Measurements from ENCODE around the gene ARHGEF38.

Gene ARHGEF38

GRCh38 chr4:105558277-105558676 lies 5.9 kb downstream of the ARHGEF38 start:
- DNase-seq (ENCODE audit: low read depth) = no peak

- DNase-seq (ENCODE audit: low read depth) = no peak
These were observed 8.0 kb downstream of the ARHGEF38 start for GRCh38 chr4:105560421-105560848.

DNA sequence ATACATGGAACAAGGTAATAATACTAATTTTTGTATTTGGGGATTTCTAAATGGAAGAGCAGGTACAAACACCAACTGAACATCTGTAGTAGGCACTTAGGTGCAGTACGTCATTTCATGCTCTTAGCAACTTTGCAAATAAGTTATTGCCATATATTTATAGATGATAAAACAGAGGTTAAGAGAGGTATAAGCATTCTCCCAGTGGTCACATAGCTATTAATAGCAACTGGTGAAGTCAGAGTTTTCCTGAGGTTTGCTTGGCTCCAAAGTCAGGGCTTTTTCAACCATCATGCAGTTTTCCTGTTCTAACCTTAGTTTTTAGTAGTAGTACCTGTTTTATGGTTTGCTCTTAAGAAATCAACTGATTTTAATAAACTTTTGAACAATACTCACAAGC lies 10.9 kb downstream of the ARHGEF38 start:
- DNase-seq (ENCODE audit: low read depth) = no peak

DNA sequence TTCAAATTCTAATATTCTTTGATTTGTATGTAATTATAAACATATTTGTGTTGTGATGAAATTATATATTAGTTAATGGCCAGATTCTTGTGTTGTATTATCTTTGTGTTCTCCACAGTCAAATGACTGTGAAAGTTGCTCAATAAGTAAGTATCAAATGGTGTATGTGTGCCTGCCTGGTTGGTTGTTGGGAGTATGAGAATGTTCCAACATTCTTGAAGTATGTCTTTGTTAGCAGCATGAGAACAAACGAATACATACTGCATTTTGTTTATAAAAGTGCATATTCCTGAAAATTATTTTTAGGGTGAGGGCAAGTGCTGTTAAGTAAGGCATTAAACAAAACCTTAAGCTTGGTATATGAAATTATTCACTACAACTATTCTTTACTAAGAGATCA lies 16.2 kb downstream of the ARHGEF38 start:
- no peak for DNase-seq (ENCODE audit: low read depth)

GRCh38 chr4:105569057-105569865 lies 16.8 kb downstream of the ARHGEF38 start:
- DNase-seq (ENCODE audit: low read depth) = no peak

DNA sequence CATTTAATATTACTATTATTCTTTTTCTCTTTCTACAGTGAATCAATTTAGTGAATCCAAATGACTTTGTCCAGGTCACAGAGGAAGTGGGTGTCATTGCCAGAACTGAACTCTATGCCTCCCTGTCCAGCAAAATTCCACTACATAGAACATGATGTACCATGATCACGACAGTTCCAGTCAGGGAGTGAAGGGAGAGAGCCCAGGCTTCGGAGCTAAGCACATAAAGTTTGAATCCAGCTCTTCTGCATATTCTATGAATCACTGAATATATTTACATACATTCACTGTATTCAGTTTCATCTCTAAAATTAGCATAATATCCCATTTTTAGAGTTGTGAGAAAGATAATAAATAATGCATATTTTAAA lies 17.4 kb downstream of the ARHGEF38 start:
- DNase-seq (ENCODE audit: low read depth) = no peak

GRCh38 chr4:105572296-105572695 lies 19.9 kb downstream of the ARHGEF38 start:
- no peak for DNase-seq (ENCODE audit: low read depth)

DNA sequence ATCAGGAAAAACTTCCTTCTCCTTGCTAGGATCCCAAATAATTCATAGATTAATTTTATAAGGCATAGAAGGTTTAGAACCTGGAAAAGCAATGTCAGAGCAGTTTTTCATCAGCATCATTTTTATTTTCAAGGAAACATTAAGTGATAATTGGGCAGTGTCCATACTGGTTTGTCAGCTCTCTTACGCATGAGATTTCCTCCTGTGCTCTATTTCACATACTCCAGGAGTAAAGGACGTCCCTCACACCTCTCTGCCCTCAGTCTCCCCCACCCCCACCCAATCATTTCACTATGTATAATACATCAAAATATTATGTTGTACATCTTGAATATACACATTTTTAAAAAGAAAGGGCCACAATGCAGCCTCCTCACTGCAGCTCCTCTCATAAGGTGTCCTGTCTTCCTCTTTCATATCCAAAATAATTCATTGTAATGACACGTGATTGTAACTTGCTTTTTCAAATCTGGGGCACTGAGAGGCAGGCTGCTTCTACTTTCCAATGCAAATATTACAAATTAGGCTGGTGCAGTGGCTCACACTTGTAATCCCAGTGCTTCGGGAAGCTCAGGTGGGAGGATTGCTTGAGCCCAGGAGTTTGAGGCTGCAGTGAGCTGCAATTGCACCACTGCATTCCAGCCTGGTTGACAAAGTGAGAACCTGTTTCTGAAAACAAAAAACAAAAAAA lies 34.4 kb downstream of the ARHGEF38 start:
- no peak for DNase-seq (ENCODE audit: low read depth)

DNA sequence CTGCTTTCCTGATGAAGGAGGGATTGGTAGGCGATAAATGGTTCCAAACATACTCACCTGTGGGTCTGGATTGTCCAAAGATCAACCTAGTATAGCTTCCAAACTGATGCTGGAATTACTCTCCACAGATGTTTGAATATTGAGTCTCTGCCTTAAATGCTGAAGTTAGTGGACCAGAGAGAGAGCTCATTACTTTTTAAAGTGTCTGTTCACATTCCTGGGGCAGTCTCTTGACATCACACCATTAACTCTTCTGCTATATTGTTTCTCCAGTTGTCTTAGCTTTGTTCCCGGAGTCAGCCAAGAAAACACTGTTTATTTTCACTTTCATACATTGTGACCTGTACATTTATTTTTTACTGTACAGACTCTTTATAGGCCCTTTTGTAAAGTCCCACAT lies 35.4 kb downstream of the ARHGEF38 start:
- no peak for DNase-seq (ENCODE audit: low read depth)

GRCh38 chr4:105588252-105588651 lies 35.8 kb downstream of the ARHGEF38 start:
- DNase-seq (ENCODE audit: low read depth) = no peak

- DNase-seq (ENCODE audit: low read depth) = no peak
These were observed 39.2 kb downstream of the ARHGEF38 start for GRCh38 chr4:105591573-105591972.

GRCh38 chr4:105594099-105595010 lies 41.9 kb downstream of the ARHGEF38 start:
- no peak for DNase-seq (ENCODE audit: low read depth)

GRCh38 chr4:105596684-105597083 lies 44.3 kb downstream of the ARHGEF38 start:
- DNase-seq (ENCODE audit: low read depth) = no peak

- no peak for DNase-seq (ENCODE audit: low read depth)
These were observed 45.6 kb downstream of the ARHGEF38 start for GRCh38 chr4:105598052-105598451.

- no peak for DNase-seq (ENCODE audit: low read depth)
These were observed 46.4 kb downstream of the ARHGEF38 start for GRCh38 chr4:105598787-105599186.

DNA sequence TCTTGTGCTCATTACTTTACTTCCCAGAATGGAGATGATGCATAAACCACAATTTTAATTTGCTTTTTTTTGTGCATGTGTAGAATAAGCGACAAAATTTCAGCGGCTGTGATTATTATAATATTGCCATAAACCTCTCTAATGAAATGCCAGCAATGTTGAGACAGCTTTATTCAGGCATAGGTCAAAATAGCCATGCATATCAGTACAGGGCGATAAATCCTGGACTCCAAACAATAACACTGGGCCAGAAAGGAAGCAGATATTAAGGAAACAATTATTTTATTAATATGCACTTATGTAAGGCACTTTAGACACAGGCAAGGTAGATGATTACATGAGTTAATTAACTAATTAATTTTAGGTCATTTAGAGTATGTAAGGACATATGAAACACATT lies 47.1 kb downstream of the ARHGEF38 start:
- DNase-seq (ENCODE audit: low read depth) = no peak

DNA sequence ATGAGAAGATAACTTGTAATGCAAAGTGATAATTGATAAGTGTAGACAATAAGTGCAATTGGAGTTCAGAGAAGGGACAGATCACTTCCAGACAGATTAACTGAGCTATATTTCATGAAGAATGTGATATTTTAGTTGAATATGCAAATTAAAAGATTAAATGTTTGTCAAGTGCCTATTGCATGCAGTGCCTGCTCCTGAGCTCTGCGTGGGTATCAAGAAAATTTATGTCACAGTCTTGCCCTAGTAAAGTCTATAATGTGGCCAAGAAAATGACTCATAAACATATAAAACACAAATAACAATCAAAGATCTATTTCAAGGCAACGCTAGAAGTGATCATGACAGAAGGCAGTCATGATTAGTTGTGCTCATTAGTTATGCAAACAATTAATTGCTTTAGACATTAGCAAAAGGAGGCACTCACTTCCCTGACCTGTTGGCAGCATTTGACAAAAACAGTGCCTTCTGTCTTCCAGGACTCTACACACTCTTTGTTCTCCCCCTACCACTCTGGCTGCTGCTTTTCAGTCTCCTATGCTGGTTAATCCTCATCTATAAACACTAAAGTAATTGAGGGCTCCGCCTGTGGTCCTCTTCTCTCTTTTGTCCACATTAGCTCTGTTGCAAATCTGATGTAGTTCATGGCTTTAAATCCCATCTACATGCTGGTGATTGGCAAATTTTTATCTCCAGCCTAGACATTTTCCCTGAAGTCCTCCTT lies 47.7 kb downstream of the ARHGEF38 start:
- no peak for DNase-seq (ENCODE audit: low read depth)

- no peak for DNase-seq (ENCODE audit: low read depth)
These were observed 48.5 kb downstream of the ARHGEF38 start for GRCh38 chr4:105600951-105601350.

DNA sequence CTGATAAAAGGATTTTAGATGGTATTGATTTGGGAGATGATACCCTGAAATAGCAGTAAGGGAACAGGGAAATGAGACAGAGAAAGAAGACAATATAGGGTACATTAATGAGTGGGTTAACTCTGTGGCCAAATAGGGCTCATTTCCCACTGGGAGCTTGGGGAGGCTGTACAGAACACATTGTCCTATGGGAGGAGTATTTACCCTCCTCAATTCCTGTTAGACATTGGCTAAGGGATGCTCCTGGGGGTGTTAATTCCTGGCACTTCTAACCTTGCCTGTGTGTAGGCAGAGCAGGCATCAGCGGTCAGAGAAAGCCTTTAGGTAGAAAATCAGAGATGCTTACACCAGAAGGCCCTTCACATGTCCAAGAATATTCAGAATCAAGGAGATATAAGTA lies 49.0 kb downstream of the ARHGEF38 start:
- DNase-seq (ENCODE audit: low read depth) = no peak

DNA sequence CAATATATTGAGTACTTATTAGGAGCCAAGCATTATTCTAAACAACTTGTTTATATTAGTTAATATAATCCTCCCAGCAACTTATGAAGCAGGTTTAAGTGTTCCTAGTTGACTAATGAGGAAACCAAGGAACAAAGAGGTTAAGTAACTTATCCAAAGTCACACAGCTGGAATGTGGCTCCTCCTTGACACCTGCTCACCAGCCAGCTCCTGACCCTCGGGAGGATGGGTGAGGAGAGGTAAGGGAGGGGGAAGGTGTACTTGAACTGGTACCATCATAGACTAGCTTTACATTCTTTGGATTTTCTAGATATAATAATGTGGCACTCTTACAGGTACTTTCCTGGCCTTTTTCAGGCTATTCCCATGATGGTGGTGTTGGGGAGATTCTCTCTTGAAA lies 50.7 kb downstream of the ARHGEF38 start:
- no peak for DNase-seq (ENCODE audit: low read depth)

GRCh38 chr4:105605493-105605892 lies 53.1 kb downstream of the ARHGEF38 start:
- DNase-seq (ENCODE audit: low read depth) = no peak

GRCh38 chr4:105607876-105608275 lies 55.5 kb downstream of the ARHGEF38 start:
- no peak for DNase-seq (ENCODE audit: low read depth)

Measured in activated T-helper 1 cell treated with Interleukin-2 at 50 U/mL for 16 hours (primary cell).